ENCODE results near the gene HMGN1.

Gene HMGN1

GRCh38 chr21:39388038-39388810 lies 39.3 kb upstream of the HMGN1 start:
- H3K27ac ChIP-seq, result peak overlapping the region; percentile 85
- TF ChIP-seq, protein P1, sequence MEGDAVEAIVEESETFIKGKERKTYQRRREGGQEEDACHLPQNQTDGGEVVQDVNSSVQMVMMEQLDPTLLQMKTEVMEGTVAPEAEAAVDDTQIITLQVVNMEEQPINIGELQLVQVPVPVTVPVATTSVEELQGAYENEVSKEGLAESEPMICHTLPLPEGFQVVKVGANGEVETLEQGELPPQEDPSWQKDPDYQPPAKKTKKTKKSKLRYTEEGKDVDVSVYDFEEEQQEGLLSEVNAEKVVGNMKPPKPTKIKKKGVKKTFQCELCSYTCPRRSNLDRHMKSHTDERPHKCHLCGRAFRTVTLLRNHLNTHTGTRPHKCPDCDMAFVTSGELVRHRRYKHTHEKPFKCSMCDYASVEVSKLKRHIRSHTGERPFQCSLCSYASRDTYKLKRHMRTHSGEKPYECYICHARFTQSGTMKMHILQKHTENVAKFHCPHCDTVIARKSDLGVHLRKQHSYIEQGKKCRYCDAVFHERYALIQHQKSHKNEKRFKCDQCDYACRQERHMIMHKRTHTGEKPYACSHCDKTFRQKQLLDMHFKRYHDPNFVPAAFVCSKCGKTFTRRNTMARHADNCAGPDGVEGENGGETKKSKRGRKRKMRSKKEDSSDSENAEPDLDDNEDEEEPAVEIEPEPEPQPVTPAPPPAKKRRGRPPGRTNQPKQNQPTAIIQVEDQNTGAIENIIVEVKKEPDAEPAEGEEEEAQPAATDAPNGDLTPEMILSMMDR (conservative IDR thresholded peaks at IDR 0.05; ENCODE audit: low read depth), result peak; percentile 96
- POLR2A ChIA-PET (ENCODE audit: low non-redundant PET), result interaction anchor here (0.6 kb wide), 1 partner anchor 166 kb away, joined by 3 read pairs; no protein-coding TSS in a partner anchor
- DNase-seq (ENCODE audit: low spot score), result peak; percentile 82
- CTCF ChIA-PET, result interaction anchor here (0.7 to 1.2 kb wide), 3 partner anchors 23 to 282 kb away, joined by 3 to 4 read pairs (median 3); no protein-coding TSS in a partner anchor

- POLR2A ChIA-PET (ENCODE audit: low non-redundant PET), result interaction anchor here (0.6 kb wide), 1 partner anchor 165 kb away, joined by 3 read pairs; no protein-coding TSS in a partner anchor
- peak; percentile 85 for DNase-seq (ENCODE audit: low spot score)
- TF ChIP-seq, protein P1 (conservative IDR thresholded peaks at IDR 0.05; ENCODE audit: low read depth), result no peak
- CTCF ChIA-PET, result interaction anchor here (0.7 to 1.2 kb wide), 3 partner anchors 24 to 283 kb away, joined by 3 to 4 read pairs (median 3); no protein-coding TSS in a partner anchor
- H3K27ac ChIP-seq, result peak overlapping the region; percentile 85
These were observed 38.7 kb upstream of the HMGN1 start for GRCh38 chr21:39387461-39388037.

- no peak for DNase-seq (ENCODE audit: low spot score)
- H3K27ac ChIP-seq, result peak overlapping the region; percentile 85
- TF ChIP-seq, protein P1 (conservative IDR thresholded peaks at IDR 0.05; ENCODE audit: low read depth), result no peak
- POLR2A ChIA-PET (ENCODE audit: low non-redundant PET), result no interaction called here
- CTCF ChIA-PET, result interaction anchor here (1.2 kb wide), 1 partner anchor 27 kb away, joined by 3 read pairs; no protein-coding TSS in a partner anchor
These were observed 38.0 kb upstream of the HMGN1 start for GRCh38 chr21:39386899-39387298.

DNA sequence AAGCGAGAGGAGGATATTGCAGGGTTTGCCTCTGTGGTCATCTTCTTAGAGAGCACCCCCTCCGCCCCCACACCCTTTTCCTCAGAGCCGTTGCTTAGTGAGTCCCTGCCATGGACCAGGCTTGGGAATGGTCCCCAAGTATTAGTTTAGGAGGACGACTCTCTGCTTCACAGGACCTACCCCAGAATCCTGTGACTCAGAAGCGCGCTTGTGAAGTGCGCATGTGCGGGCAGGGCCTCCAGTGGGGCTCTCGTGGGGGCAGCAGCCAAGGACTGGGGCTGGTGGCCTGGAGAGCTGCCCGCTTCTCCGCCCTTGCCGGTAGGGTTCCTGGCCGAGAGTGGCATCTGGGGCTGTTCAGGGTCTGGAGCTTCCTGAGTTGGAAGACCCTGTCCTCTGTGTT lies 37.3 kb upstream of the HMGN1 start:
- no peak for DNase-seq (ENCODE audit: low spot score)
- ChIA-PET CTCF (no interaction called here), POLR2A (ENCODE audit: low non-redundant PET) (no interaction called here)
- H3K27ac ChIP-seq, result peak overlapping the region; percentile 85; the same call in 1 of the 2 replicates
- TF ChIP-seq, protein P1 (conservative IDR thresholded peaks at IDR 0.05; ENCODE audit: low read depth), result no peak

- H3K27ac ChIP-seq, result peak overlapping the region; percentile 85; the same call in 1 of the 2 replicates
- no peak for DNase-seq (ENCODE audit: low spot score)
- ChIA-PET CTCF (no interaction called here), POLR2A (ENCODE audit: low non-redundant PET) (interaction anchor here (0.6 kb wide), 1 partner anchor 73 kb away, joined by 4 read pairs; no protein-coding TSS in a partner anchor)
- TF ChIP-seq, protein P1 (conservative IDR thresholded peaks at IDR 0.05; ENCODE audit: low read depth), result no peak
These were observed 36.6 kb upstream of the HMGN1 start for GRCh38 chr21:39385299-39386145.
